ENCODE measurements around the gene CLHC1.

- TF ChIP-seq EP300 (IDR thresholded peaks at IDR 0.05) = no peak
- no peak for TF ChIP-seq CTCF (IDR thresholded peaks at IDR 0.05)
Measured at GRCh38 chr2:55204536-55204935, 27.6 kb downstream of the CLHC1 start.
